Stimulated activated CD8-positive, alpha-beta memory T cell treated with anti-CD3 and anti-CD28 coated beads, Interleukin-4, amount 100 ng/mL, for 1 hour (primary cell): ENCODE measurements around the gene FITM1.

Experiments used
- DNase-seq, 2 donors: peaks; one replicate each; pipeline ENCODE4 v3.0.0-alpha.2; 2020; ENCODE audit warnings: low read depth in 2 of 2, low spot score in 1 of 2

The FITM1 gene

DNA sequence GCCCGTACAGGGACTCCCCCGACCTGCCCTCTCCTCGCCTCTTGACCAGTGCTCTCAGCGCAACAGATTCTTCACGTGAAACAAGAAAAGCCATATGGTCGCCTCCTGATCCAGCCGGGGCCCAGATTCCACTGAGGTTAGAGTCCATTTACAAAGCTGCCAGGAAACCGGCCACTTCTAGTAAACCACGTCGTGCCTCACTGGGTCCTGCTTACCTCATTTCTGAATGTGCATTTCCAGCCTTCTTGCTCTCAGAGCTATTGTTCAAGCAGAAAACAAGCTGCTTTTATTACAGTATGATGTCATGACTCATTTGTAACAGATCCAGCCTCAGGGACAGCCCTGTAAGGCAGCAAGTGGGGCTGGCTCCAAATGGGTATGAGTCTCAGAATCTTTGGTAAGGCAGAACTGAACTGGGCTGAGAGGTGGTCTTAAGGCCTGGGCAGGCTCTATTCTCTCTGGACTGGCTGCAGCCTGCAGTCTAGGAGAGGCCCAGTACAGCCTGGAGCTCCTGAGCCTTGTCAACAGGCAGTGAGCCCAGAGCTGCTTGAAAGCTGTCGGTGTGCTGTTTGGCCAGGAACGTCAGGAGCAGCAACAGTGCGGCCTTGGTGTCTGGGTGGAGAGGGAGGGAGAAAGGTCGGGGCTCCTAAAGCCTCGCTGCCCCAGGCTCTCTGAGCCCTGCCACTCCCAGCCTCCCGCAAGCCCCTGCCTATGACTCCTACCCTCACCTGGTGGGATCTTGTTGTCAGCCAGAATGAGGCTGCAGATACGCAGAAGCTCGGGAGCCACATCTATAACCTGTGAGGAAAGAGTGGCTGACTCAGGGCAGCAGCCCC lies 49.7 kb downstream of the FITM1 start:
- no peak for DNase-seq

DNA sequence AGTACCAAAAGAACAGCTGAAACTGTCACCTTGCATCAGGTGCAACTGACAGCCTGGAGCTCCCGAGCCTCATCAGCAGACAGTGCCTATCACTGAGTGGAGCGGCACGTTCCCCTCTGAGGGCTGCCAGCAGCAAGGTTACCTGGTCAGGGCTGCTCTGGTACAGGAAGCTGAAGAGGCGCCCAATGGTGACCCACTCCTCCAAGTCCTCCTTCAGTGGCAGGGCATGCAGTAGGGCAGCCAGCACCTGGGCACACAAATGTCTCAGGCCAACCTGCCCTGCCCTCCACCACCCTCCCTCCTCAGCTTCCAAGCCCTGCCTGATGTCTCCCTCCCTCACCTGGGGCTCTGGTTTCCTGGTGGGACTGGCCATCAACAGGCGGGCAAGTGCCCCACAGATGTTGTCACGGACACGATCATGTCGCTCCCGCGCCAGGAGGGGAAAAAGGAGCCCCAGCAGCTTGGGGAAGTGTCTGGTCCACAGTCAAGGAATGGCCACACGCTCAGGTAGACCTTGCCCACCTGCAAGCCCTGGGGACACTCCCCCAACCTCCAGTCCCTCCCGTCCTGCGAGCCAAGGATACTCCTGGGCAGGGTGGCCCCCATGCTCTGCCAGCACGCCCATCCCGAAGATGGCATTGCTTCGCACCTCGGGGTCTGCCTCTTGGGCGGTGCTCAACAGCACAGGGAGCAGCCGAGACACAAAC lies 51.1 kb downstream of the FITM1 start:
- no peak for DNase-seq
